Right kidney (tissue), 9 donors: ENCODE measurements around the gene NRP2.

Source experiments
- DNase-seq: peaks from one replicate; pipeline ENCODE4 v3.0.0-alpha.2; 2016
- long read RNA-seq, 8 donors: transcript quantifications; one replicate each; lab custom pipeline, GENCODE V29; 2026

NRP2 gene, protein sequence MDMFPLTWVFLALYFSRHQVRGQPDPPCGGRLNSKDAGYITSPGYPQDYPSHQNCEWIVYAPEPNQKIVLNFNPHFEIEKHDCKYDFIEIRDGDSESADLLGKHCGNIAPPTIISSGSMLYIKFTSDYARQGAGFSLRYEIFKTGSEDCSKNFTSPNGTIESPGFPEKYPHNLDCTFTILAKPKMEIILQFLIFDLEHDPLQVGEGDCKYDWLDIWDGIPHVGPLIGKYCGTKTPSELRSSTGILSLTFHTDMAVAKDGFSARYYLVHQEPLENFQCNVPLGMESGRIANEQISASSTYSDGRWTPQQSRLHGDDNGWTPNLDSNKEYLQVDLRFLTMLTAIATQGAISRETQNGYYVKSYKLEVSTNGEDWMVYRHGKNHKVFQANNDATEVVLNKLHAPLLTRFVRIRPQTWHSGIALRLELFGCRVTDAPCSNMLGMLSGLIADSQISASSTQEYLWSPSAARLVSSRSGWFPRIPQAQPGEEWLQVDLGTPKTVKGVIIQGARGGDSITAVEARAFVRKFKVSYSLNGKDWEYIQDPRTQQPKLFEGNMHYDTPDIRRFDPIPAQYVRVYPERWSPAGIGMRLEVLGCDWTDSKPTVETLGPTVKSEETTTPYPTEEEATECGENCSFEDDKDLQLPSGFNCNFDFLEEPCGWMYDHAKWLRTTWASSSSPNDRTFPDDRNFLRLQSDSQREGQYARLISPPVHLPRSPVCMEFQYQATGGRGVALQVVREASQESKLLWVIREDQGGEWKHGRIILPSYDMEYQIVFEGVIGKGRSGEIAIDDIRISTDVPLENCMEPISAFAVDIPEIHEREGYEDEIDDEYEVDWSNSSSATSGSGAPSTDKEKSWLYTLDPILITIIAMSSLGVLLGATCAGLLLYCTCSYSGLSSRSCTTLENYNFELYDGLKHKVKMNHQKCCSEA
- long read RNA-seq, donor 1, full-length matches to known transcripts: 10 of 10 reads
- long read RNA-seq, donor 1, partial matches to known transcripts: 0 of 10 reads
- long read RNA-seq, donor 1, other reads (novel, unspliced or antisense): 0 of 10 reads
- long read RNA-seq, donor 2, partial matches to known transcripts: 0 of 6 reads
- long read RNA-seq, donor 2, other reads (novel, unspliced or antisense): 0 of 6 reads
- long read RNA-seq, donor 3, partial matches to known transcripts: 0 of 2 reads
- long read RNA-seq, donor 3, other reads (novel, unspliced or antisense): 0 of 2 reads
- long read RNA-seq, donor 4, partial matches to known transcripts: 0 of 4 reads
- long read RNA-seq, donor 4, other reads (novel, unspliced or antisense): 0 of 4 reads
- long read RNA-seq, donor 5, full-length matches to known transcripts: 2 of 25 reads
- long read RNA-seq, donor 5, partial matches to known transcripts: 23 of 25 reads
- long read RNA-seq, donor 5, other reads (novel, unspliced or antisense): 0 of 25 reads
- long read RNA-seq, donor 6, transcript NRP2-214 (2 exons, 1,072 nt): major isoform, 5 of 7 reads
- long read RNA-seq, donor 6, partial matches to known transcripts: 0 of 7 reads
- long read RNA-seq, donor 6, other reads (novel, unspliced or antisense): 0 of 7 reads
- long read RNA-seq, donor 7, full-length matches to known transcripts: 8 of 8 reads
- long read RNA-seq, donor 7, partial matches to known transcripts: 0 of 8 reads
- long read RNA-seq, donor 7, other reads (novel, unspliced or antisense): 0 of 8 reads
- long read RNA-seq, donor 8, full-length matches to known transcripts: 3 of 3 reads
- long read RNA-seq, donor 8, partial matches to known transcripts: 0 of 3 reads
- long read RNA-seq, donor 8, other reads (novel, unspliced or antisense): 0 of 3 reads

DNA sequence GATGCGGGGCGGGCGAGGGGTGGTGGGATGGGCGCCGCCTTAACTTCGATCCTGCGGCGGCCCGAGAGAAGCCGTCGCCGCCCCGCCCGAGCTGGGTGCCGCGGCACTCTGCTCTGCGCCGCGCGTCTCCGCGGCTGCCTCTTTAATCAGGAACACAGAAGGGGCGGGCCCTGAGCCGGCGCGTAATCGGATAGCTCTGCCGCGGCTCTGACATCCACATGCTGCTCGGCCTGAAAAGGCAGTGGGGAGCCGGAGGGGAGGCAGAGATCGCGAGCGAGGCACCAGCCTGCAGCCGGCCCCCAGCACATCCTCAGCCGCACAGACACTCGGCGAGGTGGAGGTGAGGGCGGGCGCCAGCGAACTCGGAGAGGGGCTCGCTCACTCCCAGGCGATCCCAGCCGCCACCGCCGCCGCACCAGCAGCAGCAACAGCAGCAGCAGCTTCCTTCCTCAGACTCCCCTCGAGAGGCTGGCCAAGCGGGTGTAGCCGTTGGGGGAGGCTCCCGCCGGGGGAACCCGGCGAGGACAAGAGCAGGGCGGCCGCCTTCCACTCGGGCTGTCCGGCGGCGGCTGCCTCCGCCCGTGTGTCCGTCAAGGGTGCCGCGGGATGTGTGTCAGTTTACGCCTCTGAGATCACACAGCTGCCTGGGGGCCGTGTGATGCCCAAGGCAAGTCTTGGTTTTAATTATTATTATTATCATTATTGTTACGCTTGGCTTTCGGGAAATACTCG, at the start of gene NRP2:
Gene NRP2 (plus strand): TSS at position 263 of the 732 bp plus-strand sequence. CDS start 790 bp downstream, outside the sequence.
- peak; percentile 96 for DNase-seq

DNA sequence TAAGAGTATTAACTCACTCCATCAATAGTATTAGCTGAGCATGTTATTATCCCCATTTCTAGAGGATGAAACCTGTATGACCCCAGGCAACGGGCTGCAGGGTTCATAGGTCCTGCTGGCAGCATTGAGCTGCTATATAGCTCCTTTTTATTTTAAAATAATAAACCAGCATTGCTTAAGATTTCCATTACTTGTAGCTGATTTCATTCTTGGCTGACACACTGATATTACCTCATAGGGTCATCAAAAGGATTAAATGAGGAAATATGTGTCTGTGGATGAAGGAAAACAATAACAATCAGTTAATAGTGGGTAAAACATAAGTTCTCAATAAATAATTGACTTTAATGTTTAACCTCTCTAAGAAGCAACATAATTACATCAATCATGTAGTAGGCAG, 48.3 kb upstream of the NRP2 start:
- DNase-seq: no peak

DNA sequence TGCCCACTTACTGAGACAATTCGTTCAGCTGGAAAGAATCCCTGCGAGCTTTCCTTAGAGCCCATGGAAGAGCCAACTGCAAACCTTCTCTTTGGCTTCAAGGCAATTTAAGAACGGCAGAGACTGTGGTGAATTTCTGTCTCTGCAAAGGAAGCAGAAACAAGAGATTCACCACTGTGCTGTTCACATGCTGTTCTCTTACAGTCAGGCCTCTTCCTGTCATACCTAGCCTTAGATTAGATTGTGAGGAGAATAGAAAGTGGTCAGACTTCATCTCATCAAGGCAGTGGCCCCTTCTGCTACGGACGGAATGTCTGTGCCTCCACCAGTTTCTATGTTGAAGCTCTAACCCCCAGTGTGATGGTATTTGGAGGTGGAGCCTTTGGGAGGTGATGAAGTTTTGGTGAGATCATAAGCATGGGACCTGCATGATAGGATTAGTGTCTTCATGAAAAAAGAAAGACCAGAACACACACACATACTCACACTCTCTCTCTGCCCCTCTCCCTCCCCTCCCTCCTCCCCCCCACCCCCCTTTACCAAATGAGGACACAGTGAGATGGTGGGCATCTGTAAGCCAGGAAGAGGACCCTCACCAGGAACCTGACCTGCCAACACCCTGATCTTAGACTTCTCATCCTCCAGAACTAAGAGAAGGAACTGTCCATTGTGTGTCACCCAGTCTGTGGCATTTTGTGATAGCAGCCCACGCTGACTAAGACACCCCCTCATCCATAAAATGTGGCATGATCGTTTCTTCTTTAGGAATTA, 45.6 kb upstream of the NRP2 start:
- DNase-seq: no peak

DNA sequence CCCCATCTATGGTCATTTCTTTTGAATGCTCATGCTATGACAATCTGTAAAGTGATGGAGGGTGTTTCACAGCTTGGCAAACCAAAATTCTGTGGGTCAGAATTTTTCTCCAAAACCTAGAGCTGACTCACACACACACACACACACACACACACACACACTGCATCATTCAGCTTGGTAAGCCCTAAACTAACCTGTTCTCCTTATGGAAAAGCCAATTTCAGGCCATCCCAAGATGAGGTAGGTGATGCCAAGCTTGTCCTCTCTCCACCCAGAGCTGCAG, 45.0 kb upstream of the NRP2 start:
- no peak for DNase-seq

DNA sequence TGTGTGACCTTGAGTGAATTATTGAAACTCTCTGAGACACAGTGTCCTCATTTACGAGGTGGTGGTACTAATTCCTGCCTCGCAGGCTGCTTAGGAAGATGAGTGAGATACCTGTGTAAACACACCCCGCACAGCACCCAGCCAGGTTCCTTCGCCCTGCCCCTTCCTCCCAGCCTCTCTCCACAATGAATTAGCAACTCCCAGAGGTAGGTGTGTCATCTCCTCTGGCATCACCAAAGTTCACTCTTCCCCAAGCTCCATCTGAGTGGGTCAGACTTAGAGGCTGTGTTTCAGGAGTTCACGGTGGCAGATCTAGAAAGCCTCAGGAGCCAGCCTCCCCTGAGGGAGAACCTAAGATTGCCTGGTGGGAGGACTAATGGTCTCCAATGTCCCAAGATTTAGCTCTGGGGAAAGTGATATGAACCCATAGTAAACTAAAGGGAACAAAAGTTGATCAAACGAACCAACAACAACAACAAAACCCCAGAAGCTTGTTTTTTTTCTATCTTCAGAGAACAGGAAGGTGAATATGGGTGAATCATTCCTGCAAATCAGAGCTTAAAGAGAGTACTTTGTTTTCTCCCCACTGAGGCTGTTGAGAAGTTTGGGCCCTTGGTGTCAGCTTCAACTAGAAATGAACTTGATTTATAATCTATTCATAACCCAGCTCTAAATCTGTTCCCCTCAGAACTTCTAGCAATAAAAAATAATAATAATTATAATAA, 44.4 kb upstream of the NRP2 start:
- DNase-seq: no peak

DNA sequence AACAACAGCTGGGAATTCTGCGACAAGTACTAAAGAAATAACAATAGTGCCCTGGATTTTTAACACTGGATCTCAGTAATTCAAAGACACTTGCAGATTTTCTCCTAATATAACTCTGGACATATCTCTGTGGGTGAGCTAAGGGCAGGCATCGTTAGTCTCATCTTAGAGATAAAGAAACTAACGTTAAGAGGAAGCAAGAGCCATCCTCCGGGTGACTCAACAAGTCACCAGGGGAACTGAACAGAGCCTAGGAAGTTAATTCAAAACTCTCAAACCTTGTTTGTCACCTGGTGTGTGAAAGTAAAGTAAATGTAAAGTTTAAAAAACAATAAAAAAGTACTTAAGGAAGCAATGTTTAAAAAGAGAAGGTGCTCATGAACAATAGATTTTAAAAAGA, 41.6 kb upstream of the NRP2 start:
- no peak for DNase-seq

DNA sequence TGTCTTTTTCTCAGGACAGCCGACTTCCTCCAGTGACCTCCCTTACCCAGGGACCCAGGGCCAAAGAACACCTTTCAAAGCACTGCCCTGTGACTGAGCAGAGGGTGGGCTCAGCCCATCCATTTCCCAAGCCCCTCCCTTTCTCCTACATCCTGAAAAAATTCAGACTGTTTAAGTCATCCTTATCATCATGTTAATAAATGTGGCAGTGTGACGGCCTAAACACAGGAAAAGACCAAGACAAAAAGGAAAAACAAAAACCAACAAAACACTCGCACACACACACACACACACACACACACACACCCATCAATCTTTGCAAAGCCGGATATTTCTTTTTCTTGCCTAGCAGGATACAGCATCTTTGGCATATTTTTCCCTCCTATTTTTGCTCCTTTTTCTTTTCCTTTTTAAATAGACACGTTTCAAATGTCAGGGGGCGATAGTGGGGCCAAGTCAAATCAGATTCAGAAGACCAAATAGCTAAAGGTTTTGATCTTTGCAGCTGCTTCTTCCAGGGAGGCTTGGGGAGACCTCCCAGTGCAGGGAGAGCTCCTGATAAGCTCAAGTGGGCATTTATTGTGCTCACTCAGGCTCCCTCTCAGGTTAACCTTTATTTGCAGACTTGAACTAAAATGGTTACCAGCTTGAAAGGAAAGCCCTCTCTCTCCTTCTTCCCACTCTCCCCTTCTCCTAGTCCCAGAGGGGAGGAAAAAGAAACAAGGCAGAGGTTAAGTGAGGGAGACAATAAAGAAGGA, 39.5 kb upstream of the NRP2 start:
- DNase-seq: no peak

DNA sequence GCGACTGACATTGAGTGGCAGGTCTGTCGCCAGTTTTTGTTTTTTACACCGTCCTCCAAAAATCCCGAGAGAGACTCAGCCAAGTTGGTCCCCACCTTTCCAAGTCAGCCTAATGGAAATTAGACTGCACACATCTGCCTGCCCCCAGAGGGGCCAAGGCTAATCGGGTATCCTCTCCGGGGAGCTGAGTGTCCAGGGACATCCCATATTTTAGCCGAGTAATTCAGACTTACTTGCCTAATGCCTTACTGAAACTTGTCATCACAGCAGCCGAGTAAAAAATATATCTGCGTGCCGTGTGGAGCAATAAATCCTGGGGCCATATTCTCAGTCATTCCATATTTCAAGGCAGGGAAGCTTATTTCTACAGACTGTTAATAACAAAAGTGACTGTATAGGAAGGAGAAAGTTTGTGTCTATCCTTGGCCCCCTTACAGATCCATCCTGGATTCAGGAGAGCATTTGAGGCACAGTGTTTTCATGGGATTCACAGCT, 38.9 kb upstream of the NRP2 start:
- DNase-seq: no peak

DNA sequence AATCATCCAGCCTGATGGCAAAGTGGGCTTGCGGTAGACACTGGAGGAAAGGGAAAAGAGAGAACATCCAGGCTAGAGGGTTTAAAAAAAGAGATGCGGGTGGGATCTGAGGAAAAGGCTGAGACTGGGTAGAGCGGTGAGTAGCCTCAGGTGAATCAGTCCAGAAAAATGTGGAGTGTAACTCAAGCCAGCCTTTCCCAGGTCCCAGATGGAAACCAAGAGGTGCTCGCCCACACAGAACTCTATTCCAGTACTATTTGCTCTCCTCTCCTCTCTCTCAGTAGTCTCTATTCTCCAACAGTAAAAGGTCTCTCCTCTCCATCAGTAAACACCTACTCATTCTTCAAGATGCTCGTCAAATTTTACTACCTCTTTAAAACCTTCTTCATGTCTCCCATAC, 38.3 kb upstream of the NRP2 start:
- DNase-seq: no peak

DNA sequence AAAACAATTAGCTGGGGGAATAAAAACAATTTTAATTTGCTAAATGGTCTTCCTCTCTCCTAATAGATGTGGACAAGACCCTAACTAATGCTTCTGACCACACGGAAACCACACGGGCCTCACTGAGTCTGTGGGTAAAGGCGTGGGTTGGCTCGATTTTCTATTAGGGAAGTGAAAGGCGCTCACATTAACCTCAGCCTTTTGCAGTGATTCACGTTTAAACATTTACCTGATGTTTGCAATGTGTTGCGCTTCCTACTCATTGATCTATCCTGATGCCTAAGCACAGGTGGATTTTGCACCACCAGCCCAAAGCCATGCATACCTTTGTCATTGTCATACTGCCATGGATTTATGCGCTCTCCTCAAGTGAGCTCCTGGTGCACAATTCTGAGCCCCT, 35.6 kb upstream of the NRP2 start:
- DNase-seq: no peak

DNA sequence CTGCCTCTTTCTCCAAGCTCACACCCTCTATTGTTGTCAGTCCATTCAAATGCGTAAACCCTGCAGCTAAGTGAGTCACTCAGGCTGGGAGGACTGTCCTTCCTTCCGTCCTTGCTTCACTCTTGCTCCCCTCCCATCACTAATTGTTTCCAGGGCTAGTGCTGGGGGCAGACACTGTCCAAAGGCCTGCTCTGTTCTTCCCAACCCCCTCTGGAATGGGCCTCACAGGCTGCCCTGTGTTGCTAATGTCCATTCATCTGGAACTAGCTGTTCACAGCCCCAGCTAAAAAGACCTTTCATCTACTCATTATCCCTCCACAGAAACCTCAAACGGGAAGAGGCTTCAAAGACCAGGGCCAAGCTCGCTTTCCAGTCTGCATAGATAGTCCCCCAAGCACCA, 31.9 kb upstream of the NRP2 start:
- no peak for DNase-seq

DNA sequence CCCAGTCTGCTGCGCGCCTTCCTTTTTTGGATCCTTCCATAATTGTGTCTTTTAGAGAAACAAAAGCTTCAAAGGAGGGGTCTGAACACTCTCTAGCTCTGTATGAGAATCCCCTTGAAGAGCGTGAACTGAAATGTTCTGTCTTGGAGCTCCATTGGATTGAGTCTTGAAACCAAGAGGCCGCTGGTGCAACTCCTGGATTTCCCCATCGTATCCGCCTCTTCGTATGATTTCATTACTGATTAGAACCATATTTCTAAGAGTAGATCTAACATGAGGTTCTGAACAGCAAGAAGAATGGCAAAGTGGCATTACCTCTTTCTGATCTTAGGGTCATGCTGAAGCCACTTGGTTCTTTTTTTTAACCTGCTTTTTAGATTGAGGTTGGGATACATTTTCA, 31.4 kb upstream of the NRP2 start:
- DNase-seq: no peak

DNA sequence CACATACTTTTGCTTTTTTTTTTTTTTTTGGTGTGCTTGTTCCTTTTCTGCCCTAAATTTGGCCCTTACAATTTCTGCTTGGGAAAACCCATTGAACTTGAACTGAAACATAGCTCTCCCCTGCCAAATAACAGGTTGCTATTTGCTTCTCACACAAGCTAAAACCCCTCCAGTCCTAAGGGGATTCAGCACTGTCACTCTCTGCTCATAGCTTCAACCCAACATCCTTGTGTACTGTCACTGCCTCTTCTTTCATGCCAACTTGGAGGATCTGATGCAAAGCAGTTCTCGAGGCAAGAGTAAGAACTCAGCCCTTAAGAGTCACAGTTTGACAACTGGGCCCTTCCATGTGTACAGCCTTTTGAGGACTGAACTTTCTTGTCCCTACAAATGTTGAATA, 30.6 kb upstream of the NRP2 start:
- no peak for DNase-seq

DNA sequence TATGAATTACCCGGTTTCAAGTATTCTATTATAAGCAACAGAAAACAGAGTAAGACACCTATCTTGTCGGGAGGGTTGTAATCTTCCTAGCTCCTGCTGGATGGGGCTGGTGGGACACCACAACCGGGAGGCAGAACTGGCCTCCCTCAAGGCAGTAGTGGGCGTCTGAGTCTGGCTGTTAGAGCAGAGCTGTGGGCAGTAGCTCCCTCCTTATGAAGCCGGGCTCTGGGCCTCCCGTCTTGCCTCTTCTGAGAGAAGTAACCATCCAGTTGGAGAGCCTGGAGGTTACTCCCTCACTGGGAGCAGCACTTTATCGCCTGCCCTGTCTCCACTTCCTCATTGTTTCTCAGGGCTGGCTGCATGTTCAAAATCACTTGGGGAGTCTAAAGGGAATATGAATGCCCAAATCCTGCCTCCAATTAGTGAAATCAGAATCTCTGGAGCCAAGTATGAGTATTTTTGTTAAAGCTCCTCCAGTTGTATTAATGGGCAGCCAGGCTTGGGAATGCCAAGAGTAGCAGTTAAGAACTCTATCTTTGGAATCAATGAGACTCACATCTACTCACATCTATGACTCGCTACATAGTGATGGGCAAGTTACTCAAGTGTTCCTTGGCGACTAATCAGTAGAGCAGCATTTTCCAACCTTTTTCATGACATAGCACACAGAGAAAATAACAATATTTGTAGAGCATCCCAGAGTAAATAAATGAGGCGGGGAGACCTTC, 27.3 kb upstream of the NRP2 start:
- no peak for DNase-seq

DNA sequence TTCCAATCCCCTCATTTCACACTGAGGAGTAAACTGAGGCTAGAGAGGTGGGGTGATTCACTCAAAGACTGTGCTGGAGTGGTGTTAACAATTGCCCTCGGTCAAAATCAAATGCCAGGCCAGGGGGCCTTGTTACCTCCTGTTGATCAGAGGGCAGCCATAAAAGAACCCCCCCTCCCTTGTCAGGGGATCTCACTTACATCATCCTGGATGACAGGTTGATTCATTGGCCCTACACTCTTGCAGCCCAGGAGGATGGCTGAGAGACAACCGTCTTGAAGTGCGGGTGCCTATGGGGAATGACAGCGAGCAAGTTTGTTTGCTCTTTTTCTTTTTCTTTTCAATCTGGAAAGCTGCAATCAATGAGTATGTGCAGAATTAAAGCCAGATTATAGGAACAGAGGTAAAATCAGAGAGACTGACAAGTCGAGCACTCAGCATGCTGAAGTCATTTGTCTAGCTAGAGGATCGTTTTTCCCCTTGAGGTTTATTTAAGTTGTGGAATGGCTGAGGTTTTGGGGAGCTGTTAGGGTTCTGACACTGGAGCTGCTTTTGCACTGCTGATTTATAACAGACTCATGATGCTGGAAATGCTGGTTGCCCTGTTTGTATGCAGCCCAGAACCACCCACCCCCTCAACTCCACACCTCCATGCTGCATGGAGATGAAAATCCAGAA, 26.4 kb upstream of the NRP2 start:
- DNase-seq: no peak

DNA sequence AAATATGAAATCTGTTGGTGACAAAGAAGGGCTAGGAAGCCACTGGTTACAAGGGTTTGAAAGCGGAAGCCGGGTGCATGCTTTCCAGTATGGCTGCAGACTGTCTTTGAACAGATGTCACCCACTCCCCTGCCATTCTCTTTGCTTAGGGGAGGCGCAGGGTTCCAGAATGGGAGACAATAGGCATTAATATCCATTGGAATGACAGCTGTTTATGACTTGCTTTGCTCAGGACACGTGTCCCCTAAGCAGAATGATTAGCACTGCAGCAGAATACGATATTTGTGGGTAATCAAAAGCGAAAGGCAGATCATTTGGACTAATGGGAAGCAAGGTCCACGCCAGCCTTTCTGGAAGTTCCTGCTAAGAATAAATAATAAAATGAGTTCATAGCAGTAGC, 25.8 kb upstream of the NRP2 start:
- no peak for DNase-seq

DNA sequence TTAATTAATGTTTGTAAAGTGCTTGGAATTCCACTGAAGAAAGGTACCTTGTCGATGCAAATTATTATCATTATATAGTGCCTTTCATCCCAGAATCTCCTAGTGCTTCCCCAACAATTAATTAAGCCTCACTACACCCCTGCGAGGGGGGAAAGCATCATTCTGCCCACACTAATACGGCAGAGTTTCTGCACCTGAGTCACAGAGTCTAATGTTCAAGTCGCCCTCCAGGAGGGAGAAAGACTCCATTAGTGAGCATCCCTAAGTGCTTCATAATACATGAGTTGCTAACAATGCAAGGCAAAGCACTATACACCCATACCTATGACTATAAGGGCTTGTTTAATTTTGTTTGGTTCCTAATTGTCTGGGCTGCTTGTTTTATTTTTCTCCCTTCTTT, 25.4 kb upstream of the NRP2 start:
- no peak for DNase-seq
